HCT116 (cell line): ENCODE data around the gene RAPGEF1. TPM values are rescaled to one million over a fixed set of nuclear protein-coding genes. Genes with fewer than 3 reads are reported as not detected.
A peak's percentile ranks its signal among the peaks of the same experiment; 100 is the strongest.

Experiments
- ATAC-seq: fragments of 200-7000 bp; cut with Tn5 transposase; 2 replicates; pipeline ENCODE4 v1.9.1; 2020; ENCODE audit warnings: mild to moderate bottlenecking, moderate library complexity
- BruUV-seq: library from RNA; stranded (reverse); fragments of 400-500 nt; replicated peaks from 2 replicates; lab custom pipeline; 2021; lab: Mats Ljungman, UMichigan
- CTCF ChIA-PET: fragments of 300-600 bp; sonication (Branson Sonifier 250); formaldehyde crosslinking; loops from one replicate; lab custom pipeline; 2021; ENCODE audit warnings: antibody characterized with exemption; lab: Charles Lee
- POLR2A ChIA-PET: fragments of 300-600, 350-600 bp; sonication (Branson Sonifier 250); formaldehyde crosslinking; loops from one replicate; lab custom pipeline; 2021; ENCODE audit warnings: antibody characterized with exemption; lab: Charles Lee
- RAD21 ChIA-PET, 2 experiments: fragments of 300-600 bp; sonication (Branson Sonifier 250); formaldehyde crosslinking; loops; one replicate each; lab custom pipeline; 2023; ENCODE audit warnings: low total read pairs in 2 of 2; ENCODE audit not compliant: uncharacterized antibody in 2 of 2, unreplicated experiment in 2 of 2, low non-redundant PET in 1 of 2; lab: Charles Lee
- DNase-seq: peaks from one replicate; pipeline ENCODE4 v3.0.0-alpha.2; 2010; ENCODE audit warnings: low read depth, low spot score
- H2AFZ ChIP-seq: fragments of 200-600 bp; shearing (Covaris generic), sonication (generic); 2 replicates; pipeline ENCODE4 v1.6.1; 2017; ENCODE audit warnings: low read depth, mixed run types, mixed read lengths, antibody characterized with exemption, low read length; ENCODE audit not compliant: poor library complexity, severe bottlenecking
- H3K27ac ChIP-seq: 2 replicates; pipeline ENCODE4 v1.5.1; 2012; ENCODE audit warnings: low read depth, low read length
- H3K27me3 ChIP-seq: fragments of 200-600 bp; sonication (generic); 2 replicates; pipeline ENCODE4 v1.6.1; 2016; ENCODE audit warnings: mixed run types, low read length, mixed read lengths; ENCODE audit not compliant: insufficient read depth
- H3K36me3 ChIP-seq, 2 experiments: fragments of 200-500 bp in 1 of 2; fragments of 200-600 bp in 1 of 2; sonication (Bioruptor generic) in 1 of 2; sonication (generic) in 1 of 2; 2 replicates each; pipeline versions ENCODE4 v1.5.1 to v1.6.1; 2014 to 2016; ENCODE audit warnings: low read length in 2 of 2, inconsistent platforms in 1 of 2, mixed read lengths in 1 of 2, mixed run types in 1 of 2; ENCODE audit not compliant: insufficient read depth in 2 of 2, control insufficient read depth in 1 of 2
- H3K4me1 ChIP-seq, 2 experiments: fragments of 200-600 bp in 1 of 2; sonication (generic) in 1 of 2; 2 replicates each; pipeline versions ENCODE4 v1.5.1 to v1.6.1; 2012 to 2017; ENCODE audit warnings: low read length in 2 of 2, inconsistent platforms in 1 of 2, mild to moderate bottlenecking in 1 of 2, mixed read lengths in 1 of 2, mixed run types in 1 of 2, moderate library complexity in 1 of 2; ENCODE audit not compliant: insufficient read depth in 2 of 2, control insufficient read depth in 1 of 2
- H3K4me2 ChIP-seq: fragments of 200-600 bp; sonication (generic); 2 replicates; pipeline ENCODE4 v1.6.1; 2017; ENCODE audit warnings: mixed run types, low read length, mixed read lengths
- H3K4me3 ChIP-seq, 2 experiments: fragments of 200-600 bp in 1 of 2; sonication (generic) in 1 of 2; replicated peaks in 1 of 2; 2 replicates each; pipeline ENCODE4 v1.5.1; 2011 to 2016; ENCODE audit warnings: low read length in 2 of 2, control low read depth in 1 of 2, low read depth in 1 of 2, mild to moderate bottlenecking in 1 of 2, mixed read lengths in 1 of 2, mixed run types in 1 of 2
- H3K79me2 ChIP-seq: fragments of 200-600 bp; sonication (generic); 2 replicates; pipeline ENCODE4 v1.6.1; 2017; ENCODE audit warnings: mild to moderate bottlenecking, mixed run types, low read length, moderate library complexity, mixed read lengths; ENCODE audit not compliant: insufficient read depth
- H3K9ac ChIP-seq: fragments of 200-600 bp; sonication (generic); 2 replicates; pipeline ENCODE4 v1.6.1; 2016; ENCODE audit warnings: low read length, mixed read lengths
- H3K9me2 ChIP-seq: fragments of 200-600 bp; sonication (generic), shearing (Covaris generic); 2 replicates; pipeline ENCODE4 v1.6.1; 2017; ENCODE audit warnings: mixed run types, mild to moderate bottlenecking, moderate library complexity; ENCODE audit not compliant: insufficient read depth
- H3K9me3 ChIP-seq, 2 experiments: fragments of 200-500 bp in 1 of 2; fragments of 200-600 bp in 1 of 2; sonication (Bioruptor generic) in 1 of 2; sonication (generic) in 1 of 2; 2 replicates each; pipeline ENCODE4 v1.6.1; 2014 to 2017; ENCODE audit warnings: low read length in 2 of 2, mixed read lengths in 2 of 2, inconsistent platforms in 1 of 2, low read depth in 1 of 2, mild to moderate bottlenecking in 1 of 2, mixed run types in 1 of 2, moderate library complexity in 1 of 2; ENCODE audit not compliant: control insufficient read depth in 1 of 2, insufficient read depth in 1 of 2
- H4K20me1 ChIP-seq: fragments of 200-600 bp; sonication (generic), shearing (Covaris generic); 2 replicates; pipeline ENCODE4 v1.6.1; 2017; ENCODE audit warnings: mixed run types, mild to moderate bottlenecking, moderate library complexity; ENCODE audit not compliant: insufficient read depth
- CTCF ChIP-seq, 3 experiments: fragments of 200-600 bp in 1 of 3; sonication (generic) in 1 of 3; IDR thresholded peaks in 2 of 3; conservative IDR thresholded peaks in 1 of 3; 2 replicates each; pipeline ENCODE4 v1.5.1; 2012 to 2017; ENCODE audit warnings: low read depth in 2 of 3, low read length in 2 of 3, antibody characterized with exemption in 1 of 3, borderline replicate concordance in 1 of 3, control low read depth in 1 of 3, mild to moderate bottlenecking in 1 of 3, mixed read lengths in 1 of 3, mixed run types in 1 of 3, moderate library complexity in 1 of 3; ENCODE audit not compliant: insufficient read depth in 1 of 3
- JUND ChIP-seq: IDR thresholded peaks from 2 replicates; pipeline ENCODE4 v1.6.1; 2012
- POLR2A ChIP-seq: IDR thresholded peaks from 2 replicates; pipeline ENCODE4 v1.7.0; 2011; ENCODE audit warnings: borderline replicate concordance; ENCODE audit not compliant: insufficient read depth, insufficient read length; ENCODE audit errors: extremely low read depth
- RAD21 ChIP-seq: IDR thresholded peaks from 2 replicates; pipeline ENCODE4 v1.6.1; 2012; ENCODE audit warnings: low read depth, mild to moderate bottlenecking
- SRF ChIP-seq: IDR thresholded peaks from 2 replicates; pipeline ENCODE4 v1.6.1; 2012; ENCODE audit warnings: low read depth
- YY1 ChIP-seq: IDR thresholded peaks from 2 replicates; pipeline ENCODE4 v1.6.1; 2011; ENCODE audit warnings: low read length, low read depth, moderate library complexity, mild to moderate bottlenecking; ENCODE audit not compliant: insufficient replicate concordance; ENCODE audit errors: extremely low read depth
- ZBTB33 ChIP-seq: IDR thresholded peaks from 2 replicates; pipeline ENCODE4 v1.6.1; 2011; ENCODE audit warnings: mild to moderate bottlenecking, low read length, moderate library complexity; ENCODE audit not compliant: insufficient replicate concordance; ENCODE audit errors: extremely low read depth
- ZNF274 ChIP-seq: fragments of 200-500 bp; sonication (Bioruptor generic); IDR thresholded peaks from 2 replicates; pipeline ENCODE4 v1.6.1; 2014; ENCODE audit warnings: mild to moderate bottlenecking, low read depth, low read length, inconsistent platforms
- intact Hi-C: fragments of 100-400 bp; cut with micrococcal nuclease; formaldehyde crosslinking; loops from 2 replicates; pipeline ENCODE4 v1.10.0; 2022
- total RNA-seq: library from RNA; stranded (reverse); gene quantifications from one replicate; pipeline ENCODE4 v1.2.1, GENCODE V29; 2021; ENCODE audit not compliant: unreplicated experiment

The RAPGEF1 gene
- total RNA-seq, 1 experiment from 2014 or later: 43.0 TPM

- peak; percentile 72 to 97 (median 76) for TF ChIP-seq CTCF (IDR thresholded peaks at IDR 0.05 in 2 of 3, conservative IDR thresholded peaks at IDR 0.05 in 1 of 3; ENCODE audit: borderline replicate concordance in 1 of 3, insufficient read depth in 1 of 3, low read depth in 2 of 3, low read length in 2 of 3)
- TF ChIP-seq YY1: peak; percentile 15
- TF ChIP-seq JUND: no peak
- TF ChIP-seq RAD21: peak; percentile 66
Measured at GRCh38 chr9:131739959-131740648, at the start of gene RAPGEF1 (continued).

GRCh38 chr9:131788851-131789250 is 49.0 kb upstream of the RAPGEF1 start:
- ATAC-seq (no peak), DNase-seq (no peak)
- H3K27me3 ChIP-seq: peaks cover 61% of the 10 kb centered on the region
- no peaks in the 10 kb centered on the region for H3K9me3 ChIP-seq
- H3K36me3 ChIP-seq: no peaks in the 10 kb centered on the region
- no peak overlapping the region for H3K4me2 ChIP-seq
- H2AFZ ChIP-seq: no peak overlapping the region
- no TSS peak for BruUV-seq
- H3K27ac ChIP-seq: no peak overlapping the region
- TF ChIP-seq ZNF274: no peak
- no peak for TF ChIP-seq SRF
- TF ChIP-seq ZBTB33: no peak
- TF ChIP-seq YY1: no peak
- no peak for TF ChIP-seq RAD21
- no peak for TF ChIP-seq CTCF (IDR thresholded peaks at IDR 0.05 in 2 of 3, conservative IDR thresholded peaks at IDR 0.05 in 1 of 3; ENCODE audit: borderline replicate concordance in 1 of 3, insufficient read depth in 1 of 3, low read depth in 2 of 3, low read length in 2 of 3)
- no peak for TF ChIP-seq POLR2A
- no peaks in the 10 kb centered on the region for H3K4me1 ChIP-seq
- CTCF ChIA-PET: no interaction called here
- intact Hi-C loops: loop anchor here (10.0 kb wide), 2 partner anchors 326 to 596 kb away; no protein-coding TSS in a partner anchor
- no peaks in the 10 kb centered on the region for H3K9me2 ChIP-seq
- H4K20me1 ChIP-seq: no peaks in the 10 kb centered on the region
- no peaks in the 10 kb centered on the region for H3K79me2 ChIP-seq
- no peak overlapping the region for H3K4me3 ChIP-seq
- RAD21 ChIA-PET: no interaction called here
- POLR2A ChIA-PET: no interaction called here
- H3K9ac ChIP-seq: no peak overlapping the region
